ENCODE data around the gene GNA15.

The GNA15 gene

DNA sequence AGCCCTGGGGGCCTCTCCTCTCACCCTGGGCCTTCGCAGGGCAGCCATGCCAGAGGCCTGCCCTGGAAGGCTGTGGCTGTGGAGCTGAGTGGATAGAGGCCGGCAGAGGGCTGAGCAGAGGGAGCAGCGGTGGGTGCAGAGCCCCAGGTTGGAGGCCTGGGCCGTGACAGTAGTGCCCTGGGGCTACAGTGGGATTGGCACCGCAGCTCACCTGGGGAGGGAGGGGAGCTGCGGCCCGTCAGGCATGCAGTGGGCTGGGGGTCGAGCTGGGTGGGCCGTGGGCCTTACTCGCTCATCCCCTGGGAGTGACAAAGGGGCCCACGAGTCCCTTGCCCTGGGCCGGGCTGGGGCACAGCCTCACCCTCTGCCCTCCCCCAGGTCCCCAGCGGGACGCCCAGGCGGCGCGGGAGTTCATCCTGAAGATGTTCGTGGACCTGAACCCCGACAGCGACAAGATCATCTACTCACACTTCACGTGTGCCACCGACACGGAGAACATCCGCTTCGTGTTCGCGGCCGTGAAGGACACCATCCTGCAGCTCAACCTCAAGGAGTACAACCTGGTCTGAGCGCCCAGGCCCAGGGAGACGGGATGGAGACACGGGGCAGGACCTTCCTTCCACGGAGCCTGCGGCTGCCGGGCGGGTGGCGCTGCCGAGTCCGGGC, 15.1 kb upstream of the GNA15 start:
- no peak for FAIRE-seq
- no peak for DNase-seq (ENCODE audit: insufficient read length, low spot score)
- TF ChIP-seq POU2F2 (IDR thresholded peaks at IDR 0.05; ENCODE audit: low read depth, low read length), result no peak
- TF ChIP-seq POLR2AphosphoS5 (IDR thresholded peaks at IDR 0.05; ENCODE audit: low read depth, low read length), result no peak
- no peak for TF ChIP-seq SPI1 (IDR thresholded peaks at IDR 0.05; ENCODE audit: low read depth, low read length)
- no peak for TF ChIP-seq TAF1 (IDR thresholded peaks at IDR 0.05; ENCODE audit: low read depth, low read length)
- TF ChIP-seq PAX5 (IDR thresholded peaks at IDR 0.05; ENCODE audit: insufficient read depth, low read length, severe bottlenecking), result no peak
- no peak for TF ChIP-seq POLR2A (IDR thresholded peaks at IDR 0.05; ENCODE audit: low read depth, low read length)

DNA sequence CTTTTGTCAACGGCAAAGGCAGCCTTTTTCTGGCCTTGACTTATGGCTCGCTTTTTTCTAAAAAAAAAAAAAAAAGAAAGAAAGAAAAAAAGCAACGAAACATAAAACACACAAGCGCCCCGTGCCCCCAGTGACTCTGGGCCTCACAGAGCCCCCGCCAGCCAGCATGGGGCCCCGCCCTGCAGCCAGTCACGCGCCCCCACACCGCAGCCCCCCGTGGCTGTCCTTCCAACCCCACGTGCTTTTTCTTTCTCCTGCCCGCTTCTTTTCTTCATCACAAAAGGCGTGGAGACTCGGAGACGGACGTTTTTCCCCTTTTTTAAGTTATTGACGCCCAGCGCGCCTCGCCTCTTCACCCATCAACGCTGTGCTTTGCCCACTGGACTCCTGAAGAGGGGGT, 14.4 kb upstream of the GNA15 start:
- FAIRE-seq (no peak), DNase-seq (ENCODE audit: insufficient read length, low spot score) (no peak)
- TF ChIP-seq POU2F2 (IDR thresholded peaks at IDR 0.05; ENCODE audit: low read depth, low read length) (no peak), POLR2A (IDR thresholded peaks at IDR 0.05; ENCODE audit: low read depth, low read length) (no peak), SPI1 (IDR thresholded peaks at IDR 0.05; ENCODE audit: low read depth, low read length) (no peak), TAF1 (IDR thresholded peaks at IDR 0.05; ENCODE audit: low read depth, low read length) (no peak), POLR2AphosphoS5 (IDR thresholded peaks at IDR 0.05; ENCODE audit: low read depth, low read length) (no peak), PAX5 (IDR thresholded peaks at IDR 0.05; ENCODE audit: insufficient read depth, low read length, severe bottlenecking) (no peak)

DNA sequence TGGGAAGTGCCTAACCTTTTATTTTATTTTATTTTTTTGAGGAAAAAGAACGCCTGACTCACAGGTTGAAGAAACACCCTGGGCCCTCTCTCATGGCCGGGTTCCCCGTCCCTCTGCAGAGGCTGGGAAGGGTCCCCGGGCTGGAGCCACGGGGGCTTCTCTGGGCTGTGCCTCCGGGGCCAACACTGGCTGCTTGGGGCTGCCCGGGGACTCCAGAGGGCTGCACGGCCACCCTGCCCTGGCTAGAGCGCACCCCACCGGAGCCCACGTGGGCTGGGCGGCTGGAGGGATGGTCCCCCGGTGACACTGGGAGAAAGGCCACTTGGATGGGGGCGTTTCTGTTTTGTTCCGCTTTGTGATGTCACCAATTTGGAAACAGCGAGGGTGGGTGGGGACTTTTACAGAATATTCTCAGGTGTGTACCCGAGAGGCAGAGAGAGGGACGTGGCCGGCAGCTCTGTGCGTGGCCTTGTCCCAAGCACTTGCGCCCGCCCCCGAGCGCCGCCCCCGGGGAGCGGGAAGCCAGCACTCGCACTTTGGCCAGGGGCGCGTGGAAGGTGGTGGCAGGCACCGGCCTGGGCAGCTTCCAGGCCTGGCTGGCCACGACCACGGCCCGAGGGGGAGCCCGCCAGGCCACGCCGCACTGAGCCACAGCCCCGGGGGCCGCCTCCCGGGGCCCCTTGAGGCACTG, 13.9 kb upstream of the GNA15 start:
- FAIRE-seq (no peak), DNase-seq (ENCODE audit: insufficient read length, low spot score) (no peak)
- no peak for TF ChIP-seq TAF1 (IDR thresholded peaks at IDR 0.05; ENCODE audit: low read depth, low read length)
- no peak for TF ChIP-seq POLR2AphosphoS5 (IDR thresholded peaks at IDR 0.05; ENCODE audit: low read depth, low read length)
- no peak for TF ChIP-seq SPI1 (IDR thresholded peaks at IDR 0.05; ENCODE audit: low read depth, low read length)
- no peak for TF ChIP-seq POU2F2 (IDR thresholded peaks at IDR 0.05; ENCODE audit: low read depth, low read length)
- no peak for TF ChIP-seq POLR2A (IDR thresholded peaks at IDR 0.05; ENCODE audit: low read depth, low read length)
- no peak for TF ChIP-seq PAX5 (IDR thresholded peaks at IDR 0.05; ENCODE audit: insufficient read depth, low read length, severe bottlenecking)

DNA sequence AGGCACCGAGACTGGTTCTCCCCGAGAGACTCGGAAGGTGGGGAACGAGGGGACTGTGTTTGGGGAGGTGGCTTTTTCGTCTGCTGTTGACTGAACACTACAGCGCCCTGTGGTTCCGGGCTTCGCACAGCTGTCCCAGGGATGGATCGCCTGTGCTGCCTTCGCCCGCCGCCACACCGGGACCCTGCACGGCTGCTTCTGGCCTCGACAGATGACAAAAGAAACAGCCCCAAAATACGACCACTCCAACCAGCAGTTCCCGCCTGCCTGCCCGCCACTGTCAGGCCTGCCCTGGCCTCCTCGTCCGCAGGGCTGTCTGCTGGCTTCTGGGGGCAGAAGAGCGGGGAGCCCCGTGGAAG, 13.3 kb upstream of the GNA15 start:
- DNase-seq (ENCODE audit: insufficient read length, low spot score), result no peak
- TF ChIP-seq SPI1 (IDR thresholded peaks at IDR 0.05; ENCODE audit: low read depth, low read length) (no peak), POLR2AphosphoS5 (IDR thresholded peaks at IDR 0.05; ENCODE audit: low read depth, low read length) (no peak), POLR2A (IDR thresholded peaks at IDR 0.05; ENCODE audit: low read depth, low read length) (no peak), POU2F2 (IDR thresholded peaks at IDR 0.05; ENCODE audit: low read depth, low read length) (no peak), TAF1 (IDR thresholded peaks at IDR 0.05; ENCODE audit: low read depth, low read length) (no peak), PAX5 (IDR thresholded peaks at IDR 0.05; ENCODE audit: insufficient read depth, low read length, severe bottlenecking) (no peak)
- no peak for FAIRE-seq

DNA sequence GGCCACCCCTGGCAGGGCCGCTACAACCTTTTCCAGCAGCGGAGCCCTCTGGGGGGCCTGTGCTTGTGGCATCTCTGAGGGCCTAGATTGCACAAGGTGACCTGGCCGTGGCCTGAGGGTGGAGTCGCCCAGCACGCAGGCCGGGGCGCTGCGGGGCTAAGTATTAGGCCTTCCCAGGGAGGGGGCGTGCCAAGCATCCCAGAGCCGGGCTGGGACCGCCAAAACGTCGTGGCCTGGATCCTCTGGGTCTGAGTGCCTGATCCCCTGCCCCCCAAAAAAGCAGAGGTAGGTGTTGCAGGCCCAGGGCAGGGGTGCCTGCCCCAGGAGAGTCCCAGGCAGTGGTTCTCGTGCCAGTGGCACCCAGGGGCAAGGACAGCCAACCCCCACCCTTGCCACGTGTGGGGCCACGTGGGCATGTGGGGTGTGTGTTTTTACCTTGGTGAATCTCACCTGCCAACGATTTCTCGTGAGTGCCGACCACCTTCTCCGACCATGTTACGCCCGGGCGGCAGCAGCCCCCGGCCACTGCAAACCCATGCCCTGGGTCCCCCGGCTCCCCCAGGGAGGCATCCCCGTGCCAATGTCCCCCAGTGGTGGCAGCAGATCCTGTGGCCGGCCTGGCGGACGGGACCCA, 12.6 kb upstream of the GNA15 start:
- DNase-seq (ENCODE audit: insufficient read length, low spot score) (no peak), FAIRE-seq (no peak)
- no peak for TF ChIP-seq TAF1 (IDR thresholded peaks at IDR 0.05; ENCODE audit: low read depth, low read length)
- no peak for TF ChIP-seq POLR2AphosphoS5 (IDR thresholded peaks at IDR 0.05; ENCODE audit: low read depth, low read length)
- TF ChIP-seq PAX5 (IDR thresholded peaks at IDR 0.05; ENCODE audit: insufficient read depth, low read length, severe bottlenecking), result no peak
- TF ChIP-seq POU2F2 (IDR thresholded peaks at IDR 0.05; ENCODE audit: low read depth, low read length), result no peak
- no peak for TF ChIP-seq SPI1 (IDR thresholded peaks at IDR 0.05; ENCODE audit: low read depth, low read length)
- TF ChIP-seq POLR2A (IDR thresholded peaks at IDR 0.05; ENCODE audit: low read depth, low read length), result no peak

DNA sequence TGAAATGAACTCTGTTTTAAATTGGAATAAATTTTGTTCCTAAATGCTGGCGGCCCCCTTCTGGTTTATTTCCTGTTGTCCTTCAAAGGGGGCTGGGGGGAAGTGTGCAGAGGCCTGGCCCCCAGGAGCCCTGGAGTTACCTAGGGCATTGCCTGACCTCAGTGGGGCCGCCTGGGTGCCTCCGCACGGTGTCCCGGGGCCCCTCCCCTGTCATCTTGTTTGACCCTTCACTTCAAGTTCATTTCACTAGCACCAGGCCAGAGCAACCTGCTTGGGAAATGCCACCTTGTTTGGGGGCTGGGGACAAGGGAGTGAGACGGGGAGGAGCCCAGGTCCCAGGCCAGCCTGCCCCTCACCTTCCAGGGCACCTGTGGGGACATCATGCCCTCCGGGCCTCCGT, 11.9 kb upstream of the GNA15 start:
- TF ChIP-seq POLR2A (IDR thresholded peaks at IDR 0.05; ENCODE audit: low read depth, low read length) (no peak), TAF1 (IDR thresholded peaks at IDR 0.05; ENCODE audit: low read depth, low read length) (no peak)
- DNase-seq (ENCODE audit: insufficient read length, low spot score), result no peak
- no peak for FAIRE-seq

DNA sequence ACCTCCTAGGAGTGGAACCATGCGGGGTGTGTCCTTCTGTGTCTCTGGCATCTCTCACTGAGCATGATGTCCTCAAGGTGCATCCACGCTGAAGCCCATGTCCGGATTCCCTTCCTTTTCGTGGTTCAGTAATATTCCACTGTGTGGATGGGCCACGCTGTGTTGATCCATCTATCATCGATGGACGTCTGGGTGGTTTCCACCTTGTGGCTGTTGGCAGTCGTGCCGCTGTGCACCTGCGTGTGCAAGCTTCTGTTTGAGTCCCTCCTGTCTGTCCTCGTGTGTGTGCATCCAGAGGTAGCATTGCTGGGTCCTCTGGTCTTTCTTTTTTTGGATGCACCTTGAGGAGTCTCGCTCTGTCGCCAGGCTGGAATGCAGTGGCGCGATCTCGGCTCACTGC, 11.2 kb upstream of the GNA15 start:
- no peak for TF ChIP-seq SPI1 (IDR thresholded peaks at IDR 0.05; ENCODE audit: low read depth, low read length)
- TF ChIP-seq TAF1 (IDR thresholded peaks at IDR 0.05; ENCODE audit: low read depth, low read length), result no peak
- TF ChIP-seq POLR2AphosphoS5 (IDR thresholded peaks at IDR 0.05; ENCODE audit: low read depth, low read length), result no peak
- no peak for TF ChIP-seq PAX5 (IDR thresholded peaks at IDR 0.05; ENCODE audit: insufficient read depth, low read length, severe bottlenecking)
- TF ChIP-seq POU2F2 (IDR thresholded peaks at IDR 0.05; ENCODE audit: low read depth, low read length), result no peak
- TF ChIP-seq POLR2A (IDR thresholded peaks at IDR 0.05; ENCODE audit: low read depth, low read length), result no peak
- DNase-seq (ENCODE audit: insufficient read length, low spot score) (no peak), FAIRE-seq (peak; percentile 82)

DNA sequence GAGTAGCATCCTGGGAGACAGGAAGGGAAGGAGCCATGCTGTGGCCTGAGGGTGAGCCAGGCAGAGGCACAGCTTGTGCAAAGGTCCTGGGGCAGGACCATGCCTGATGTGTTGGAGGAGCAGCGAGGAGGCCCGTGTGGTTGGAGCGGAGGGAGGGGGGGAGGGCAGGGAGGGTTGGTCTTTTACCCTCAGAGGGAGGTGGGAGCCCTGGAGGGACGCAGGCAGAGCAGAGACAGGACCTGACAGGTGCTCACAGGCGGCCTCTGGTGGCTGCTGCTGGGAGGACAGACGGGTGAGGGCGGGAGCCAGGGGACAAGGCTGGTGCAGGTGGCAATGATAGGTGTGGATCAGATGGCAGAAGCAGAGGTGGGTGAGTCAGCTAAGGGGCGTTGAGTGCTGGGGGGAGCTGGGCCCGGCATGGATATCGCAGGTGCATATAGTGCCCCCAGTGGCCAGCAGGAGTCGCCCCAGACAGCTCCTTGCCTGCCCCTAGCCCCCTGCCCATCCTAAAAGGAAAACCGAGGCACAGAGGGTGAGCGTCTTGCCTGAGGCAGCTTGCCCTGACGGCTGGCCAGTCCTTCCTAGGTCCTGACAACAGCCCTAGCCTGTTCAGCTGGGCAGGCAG, 9.8 kb upstream of the GNA15 start:
- peak; percentile 97 for FAIRE-seq
- TF ChIP-seq POLR2A (IDR thresholded peaks at IDR 0.05; ENCODE audit: low read depth, low read length) (no peak), TAF1 (IDR thresholded peaks at IDR 0.05; ENCODE audit: low read depth, low read length) (no peak), SPI1 (IDR thresholded peaks at IDR 0.05; ENCODE audit: low read depth, low read length) (no peak), PAX5 (IDR thresholded peaks at IDR 0.05; ENCODE audit: insufficient read depth, low read length, severe bottlenecking) (no peak), POLR2AphosphoS5 (IDR thresholded peaks at IDR 0.05; ENCODE audit: low read depth, low read length) (no peak), POU2F2 (IDR thresholded peaks at IDR 0.05; ENCODE audit: low read depth, low read length) (no peak)
- peak; percentile 80 for DNase-seq (ENCODE audit: insufficient read length, low spot score)

DNA sequence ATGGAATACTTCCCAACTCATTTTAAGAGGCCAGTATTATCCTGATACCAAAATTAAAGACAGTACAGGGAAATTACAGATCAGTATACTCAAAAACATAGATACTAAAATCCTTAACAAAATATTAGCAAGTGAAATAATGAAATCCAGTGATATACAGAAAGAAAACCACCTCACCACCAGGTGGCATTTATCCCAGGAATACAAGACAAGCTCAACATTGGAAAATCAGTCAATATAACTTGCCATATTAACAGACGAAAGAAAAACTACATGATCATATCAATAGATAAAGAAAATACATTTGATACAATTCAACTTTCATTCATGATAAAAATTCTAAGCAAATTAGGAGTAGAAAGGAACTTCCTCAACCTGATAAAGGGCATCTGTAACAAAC, 6.7 kb upstream of the GNA15 start:
- TF ChIP-seq POU2F2 (IDR thresholded peaks at IDR 0.05; ENCODE audit: low read depth, low read length), result no peak
- TF ChIP-seq TAF1 (IDR thresholded peaks at IDR 0.05; ENCODE audit: low read depth, low read length), result no peak
- no peak for TF ChIP-seq POLR2A (IDR thresholded peaks at IDR 0.05; ENCODE audit: low read depth, low read length)
- TF ChIP-seq PAX5 (IDR thresholded peaks at IDR 0.05; ENCODE audit: insufficient read depth, low read length, severe bottlenecking), result no peak
- TF ChIP-seq POLR2AphosphoS5 (IDR thresholded peaks at IDR 0.05; ENCODE audit: low read depth, low read length), result no peak
- TF ChIP-seq SPI1 (IDR thresholded peaks at IDR 0.05; ENCODE audit: low read depth, low read length), result no peak
- FAIRE-seq, result no peak
- no peak for DNase-seq (ENCODE audit: insufficient read length, low spot score)
